Stimulated activated CD4-positive, alpha-beta T cell treated with anti-CD3 and anti-CD28 coated beads, Interleukin-2, amount 100 ng/mL, for 24 hours (primary cell): Measurements from ENCODE around the gene PCCA.
"Not testable (repeated sequence)": the region's sequence is repeated elsewhere in the genome, so short reads cannot be mapped to it uniquely, and the experiment has no call there.

Experiments
- DNase-seq, 2 donors: peaks; one replicate each; pipeline ENCODE4 v3.0.0-alpha.2; 2020

PCCA gene

GRCh38 chr13:100146534-100146933, 57.6 kb downstream of the PCCA start:
- no peak for DNase-seq

- DNase-seq = no peak
Observed at GRCh38 chr13:100147825-100148224, 58.9 kb downstream of the PCCA start.

- DNase-seq = no peak
Observed at GRCh38 chr13:100148422-100148821, 59.5 kb downstream of the PCCA start.

GRCh38 chr13:100149389-100149788, 60.5 kb downstream of the PCCA start:
- no peak for DNase-seq

GRCh38 chr13:100150711-100151110, 61.8 kb downstream of the PCCA start:
- DNase-seq = not testable (repeated sequence)

- DNase-seq = no peak
Observed at GRCh38 chr13:100154842-100155416, 66.0 kb downstream of the PCCA start.

GRCh38 chr13:100156788-100157187, 67.9 kb downstream of the PCCA start:
- DNase-seq = no peak

- DNase-seq = no peak
Observed at GRCh38 chr13:100158569-100158968, 69.7 kb downstream of the PCCA start.

- no peak for DNase-seq
Observed at GRCh38 chr13:100159584-100159983, 70.7 kb downstream of the PCCA start.

- DNase-seq = no peak
Observed at GRCh38 chr13:100160450-100160849, 71.6 kb downstream of the PCCA start.

- no peak for DNase-seq
Observed at GRCh38 chr13:100163375-100163774, 74.5 kb downstream of the PCCA start.

- DNase-seq = no peak
Observed at GRCh38 chr13:100173203-100173602, 84.3 kb downstream of the PCCA start.

- not testable (repeated sequence) for DNase-seq
Observed at GRCh38 chr13:100174455-100174854, 85.6 kb downstream of the PCCA start.

- no peak for DNase-seq
Observed at GRCh38 chr13:100175078-100175802, 86.3 kb downstream of the PCCA start.

GRCh38 chr13:100175803-100176182, 86.9 kb downstream of the PCCA start:
- no peak for DNase-seq

- DNase-seq = no peak
Observed at GRCh38 chr13:100176801-100177400, 88.0 kb downstream of the PCCA start.

GRCh38 chr13:100178309-100178708, 89.4 kb downstream of the PCCA start:
- no peak for DNase-seq

- no peak for DNase-seq
Observed at GRCh38 chr13:100179276-100179675, 90.4 kb downstream of the PCCA start.

- no peak for DNase-seq
Observed at GRCh38 chr13:100182900-100183490, 94.1 kb downstream of the PCCA start.

- DNase-seq = no peak
Observed at GRCh38 chr13:100184095-100184494, 95.2 kb downstream of the PCCA start.

GRCh38 chr13:100195568-100195967, 106.7 kb downstream of the PCCA start:
- no peak for DNase-seq

GRCh38 chr13:100196375-100196774, 107.5 kb downstream of the PCCA start:
- DNase-seq = no peak

GRCh38 chr13:100197116-100197515, 108.2 kb downstream of the PCCA start:
- DNase-seq = no peak
